ENCODE results near the gene CPZ. TPM values are rescaled to one million over a fixed set of nuclear protein-coding genes. Genes with fewer than 3 reads are reported as not detected.

CPZ gene
- polyA plus RNA-seq, 1 donor (not counting 4 experiments of a cell fraction or from before 2014, with no cell fraction given): not detected

DNA sequence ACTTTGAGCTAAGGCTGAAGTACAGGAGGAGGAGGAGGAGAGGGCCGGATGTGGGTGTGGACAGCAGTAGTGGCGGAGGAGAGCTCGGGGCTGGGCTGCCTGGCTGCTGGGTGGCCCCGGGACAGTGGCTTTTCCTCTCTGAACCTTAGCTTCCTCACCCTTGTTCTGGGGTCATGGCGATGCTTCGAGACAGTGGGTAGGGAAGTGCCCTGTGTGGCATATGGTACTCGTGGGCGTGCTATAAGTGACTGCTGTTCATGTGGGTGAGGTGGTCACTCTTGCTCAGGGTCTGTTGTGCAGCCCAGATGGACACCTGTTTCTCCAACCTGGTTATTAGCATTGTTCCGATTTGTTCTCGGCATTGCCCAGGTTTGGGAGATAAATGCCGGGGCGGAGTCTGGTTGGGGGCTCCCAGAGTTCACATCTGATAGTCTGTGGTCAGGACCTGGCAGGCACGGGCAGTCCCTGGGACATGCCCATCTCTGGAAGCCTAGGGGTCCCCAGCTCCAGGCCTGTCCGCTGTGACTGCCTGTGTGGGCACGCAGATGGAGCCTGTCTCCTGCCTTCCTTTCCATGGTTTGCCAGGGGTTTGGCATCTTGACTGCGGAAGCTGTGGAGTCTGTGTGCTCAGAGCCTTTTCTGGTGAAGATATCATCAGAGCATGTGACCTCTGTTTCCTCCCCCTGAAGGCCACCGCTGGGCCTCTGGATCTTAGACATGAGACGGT lies 4.9 kb upstream of the CPZ start:
- no peaks in the 10 kb centered on the region for H3K4me1 ChIP-seq (ENCODE audit: control insufficient read depth, extremely low read depth, insufficient read depth, low read length)
- H3K79me2 ChIP-seq (ENCODE audit: control insufficient read depth, insufficient read depth, low read length): no peaks in the 10 kb centered on the region
- H3K4me2 ChIP-seq (ENCODE audit: control insufficient read depth, extremely low read depth, insufficient read depth, low read depth, low read length): no peak overlapping the region
- H3K9ac ChIP-seq (ENCODE audit: control insufficient read depth, extremely low read depth, insufficient read depth, low read length): no peak overlapping the region
- no peak overlapping the region for H3K27ac ChIP-seq (ENCODE audit: control insufficient read depth, insufficient read depth, low read length)
- DNase-seq (ENCODE audit: low read depth, low spot score) (no peak), FAIRE-seq (no peak)
- H2AFZ ChIP-seq (ENCODE audit: control insufficient read depth, low read length): no peak overlapping the region
- no peaks in the 10 kb centered on the region for H4K20me1 ChIP-seq (ENCODE audit: control insufficient read depth, extremely low read depth, insufficient read depth, low read length)
- dilution Hi-C loops (cut with MboI; ENCODE audit: extremely low pct_ligation_motif_present, low sequenced_read_pairs): no loop called here
- no peak overlapping the region for H3K4me3 ChIP-seq (ENCODE audit: control insufficient read depth in 2 of 3, extremely low read depth in 1 of 3, insufficient read depth in 2 of 3, low read depth in 1 of 3, low read length in 3 of 3)
- no peaks in the 10 kb centered on the region for H3K36me3 ChIP-seq (ENCODE audit: control insufficient read depth in 2 of 2, extremely low read depth in 1 of 2, insufficient read depth in 2 of 2, low read length in 2 of 2)
- TF ChIP-seq EZH2 (IDR thresholded peaks at IDR 0.05; ENCODE audit: low read length): no peak
- TF ChIP-seq, protein P1, sequence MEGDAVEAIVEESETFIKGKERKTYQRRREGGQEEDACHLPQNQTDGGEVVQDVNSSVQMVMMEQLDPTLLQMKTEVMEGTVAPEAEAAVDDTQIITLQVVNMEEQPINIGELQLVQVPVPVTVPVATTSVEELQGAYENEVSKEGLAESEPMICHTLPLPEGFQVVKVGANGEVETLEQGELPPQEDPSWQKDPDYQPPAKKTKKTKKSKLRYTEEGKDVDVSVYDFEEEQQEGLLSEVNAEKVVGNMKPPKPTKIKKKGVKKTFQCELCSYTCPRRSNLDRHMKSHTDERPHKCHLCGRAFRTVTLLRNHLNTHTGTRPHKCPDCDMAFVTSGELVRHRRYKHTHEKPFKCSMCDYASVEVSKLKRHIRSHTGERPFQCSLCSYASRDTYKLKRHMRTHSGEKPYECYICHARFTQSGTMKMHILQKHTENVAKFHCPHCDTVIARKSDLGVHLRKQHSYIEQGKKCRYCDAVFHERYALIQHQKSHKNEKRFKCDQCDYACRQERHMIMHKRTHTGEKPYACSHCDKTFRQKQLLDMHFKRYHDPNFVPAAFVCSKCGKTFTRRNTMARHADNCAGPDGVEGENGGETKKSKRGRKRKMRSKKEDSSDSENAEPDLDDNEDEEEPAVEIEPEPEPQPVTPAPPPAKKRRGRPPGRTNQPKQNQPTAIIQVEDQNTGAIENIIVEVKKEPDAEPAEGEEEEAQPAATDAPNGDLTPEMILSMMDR (optimal IDR thresholded peaks at IDR 0.05 in 1 of 3, IDR thresholded peaks at IDR 0.05 in 1 of 3, conservative IDR thresholded peaks at IDR 0.05 in 1 of 3; ENCODE audit: extremely low read depth in 1 of 3, insufficient read depth in 2 of 3, low read length in 3 of 3): no peak
- no peaks in the 10 kb centered on the region for H3K9me3 ChIP-seq (ENCODE audit: control insufficient read depth, low read depth, low read length)
- H3K27me3 ChIP-seq (ENCODE audit: control insufficient read depth, extremely low read depth, insufficient read depth, low read length): peaks cover 26% of the 10 kb centered on the region
- H3K9me1 ChIP-seq (ENCODE audit: control insufficient read depth, extremely low read depth, insufficient read depth, low read length): no peaks in the 10 kb centered on the region

- Histone ChIP-seq H3K4me3 (ENCODE audit: control insufficient read depth in 2 of 3, extremely low read depth in 1 of 3, insufficient read depth in 2 of 3, low read depth in 1 of 3, low read length in 3 of 3) (no peak overlapping the region), H3K4me2 (ENCODE audit: control insufficient read depth, extremely low read depth, insufficient read depth, low read depth, low read length) (no peak overlapping the region), H3K27ac (ENCODE audit: control insufficient read depth, insufficient read depth, low read length) (no peak overlapping the region), H3K27me3 (ENCODE audit: control insufficient read depth, extremely low read depth, insufficient read depth, low read length) (peaks cover 31% of the 10 kb centered on the region), H3K9me3 (ENCODE audit: control insufficient read depth, low read depth, low read length) (no peaks in the 10 kb centered on the region), H3K36me3 (ENCODE audit: control insufficient read depth in 2 of 2, extremely low read depth in 1 of 2, insufficient read depth in 2 of 2, low read length in 2 of 2) (no peaks in the 10 kb centered on the region), H3K9me1 (ENCODE audit: control insufficient read depth, extremely low read depth, insufficient read depth, low read length) (no peaks in the 10 kb centered on the region), H3K4me1 (ENCODE audit: control insufficient read depth, extremely low read depth, insufficient read depth, low read length) (no peaks in the 10 kb centered on the region), H3K9ac (ENCODE audit: control insufficient read depth, extremely low read depth, insufficient read depth, low read length) (no peak overlapping the region), H4K20me1 (ENCODE audit: control insufficient read depth, extremely low read depth, insufficient read depth, low read length) (no peaks in the 10 kb centered on the region), H3K79me2 (ENCODE audit: control insufficient read depth, insufficient read depth, low read length) (no peaks in the 10 kb centered on the region), H2AFZ (ENCODE audit: control insufficient read depth, low read length) (no peak overlapping the region)
- no peak for FAIRE-seq
- TF ChIP-seq EZH2 (IDR thresholded peaks at IDR 0.05; ENCODE audit: low read length): no peak
- TF ChIP-seq, protein P1 (optimal IDR thresholded peaks at IDR 0.05 in 1 of 3, IDR thresholded peaks at IDR 0.05 in 1 of 3, conservative IDR thresholded peaks at IDR 0.05 in 1 of 3; ENCODE audit: extremely low read depth in 1 of 3, insufficient read depth in 2 of 3, low read length in 3 of 3): no peak
- no peak for DNase-seq (ENCODE audit: low read depth, low spot score)
- dilution Hi-C loops (cut with MboI; ENCODE audit: extremely low pct_ligation_motif_present, low sequenced_read_pairs): no loop called here
Measured at GRCh38 chr4:8588196-8588470, 4.4 kb upstream of the CPZ start.
